Vagina (tissue), 2 donors: ENCODE data around the gene PPM1D.

Experiments
- CTCF ChIP-seq, 3 experiments: fragments of 450-650 bp in 2 of 3; fragments of 200-600 bp in 1 of 3; sonication (generic) in 1 of 3; IDR thresholded peaks; one replicate each; pipeline ENCODE4 v1.5.1; 2017 to 2019; ENCODE audit warnings: antibody characterized with exemption in 3 of 3, mild to moderate bottlenecking in 2 of 3, moderate library complexity in 2 of 3
- POLR2A ChIP-seq, 2 donors: fragments of 450-650 bp; IDR thresholded peaks; one replicate each; pipeline ENCODE4 v1.6.1; 2017; ENCODE audit warnings: antibody characterized with exemption in 2 of 2, mild to moderate bottlenecking in 2 of 2, moderate library complexity in 2 of 2

- no peak for TF ChIP-seq CTCF (IDR thresholded peaks at IDR 0.05)
- TF ChIP-seq POLR2A (IDR thresholded peaks at IDR 0.05), result no peak
Observed at GRCh38 chr17:60640503-60640902, 40.5 kb downstream of the PPM1D start.
